ENCODE data around the gene AFAP1. TPM values are rescaled to one million over a fixed set of nuclear protein-coding genes. Genes with fewer than 3 reads are reported as not detected.

AFAP1 gene
- total RNA-seq, 2 donors from 2014 or later: 32.1 to 40.1 TPM

- H3K9me3 ChIP-seq: no peaks in the 10 kb centered on the region
- H3K27ac ChIP-seq: no peak overlapping the region
- no peak for DNase-seq (ENCODE audit: low spot score)
- TF ChIP-seq, protein P1, sequence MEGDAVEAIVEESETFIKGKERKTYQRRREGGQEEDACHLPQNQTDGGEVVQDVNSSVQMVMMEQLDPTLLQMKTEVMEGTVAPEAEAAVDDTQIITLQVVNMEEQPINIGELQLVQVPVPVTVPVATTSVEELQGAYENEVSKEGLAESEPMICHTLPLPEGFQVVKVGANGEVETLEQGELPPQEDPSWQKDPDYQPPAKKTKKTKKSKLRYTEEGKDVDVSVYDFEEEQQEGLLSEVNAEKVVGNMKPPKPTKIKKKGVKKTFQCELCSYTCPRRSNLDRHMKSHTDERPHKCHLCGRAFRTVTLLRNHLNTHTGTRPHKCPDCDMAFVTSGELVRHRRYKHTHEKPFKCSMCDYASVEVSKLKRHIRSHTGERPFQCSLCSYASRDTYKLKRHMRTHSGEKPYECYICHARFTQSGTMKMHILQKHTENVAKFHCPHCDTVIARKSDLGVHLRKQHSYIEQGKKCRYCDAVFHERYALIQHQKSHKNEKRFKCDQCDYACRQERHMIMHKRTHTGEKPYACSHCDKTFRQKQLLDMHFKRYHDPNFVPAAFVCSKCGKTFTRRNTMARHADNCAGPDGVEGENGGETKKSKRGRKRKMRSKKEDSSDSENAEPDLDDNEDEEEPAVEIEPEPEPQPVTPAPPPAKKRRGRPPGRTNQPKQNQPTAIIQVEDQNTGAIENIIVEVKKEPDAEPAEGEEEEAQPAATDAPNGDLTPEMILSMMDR (IDR thresholded peaks at IDR 0.05): no peak
- no peak for ATAC-seq (ENCODE audit: insufficient number of reproducible peaks, low FRiP score, low read depth)
- no peak overlapping the region for H3K4me3 ChIP-seq
- peaks cover 0 to 21% of the 10 kb centered on the region in 2 donors for H3K4me1 ChIP-seq (ENCODE audit: control insufficient read depth in 1 of 2, low read depth in 2 of 2)
- H3K36me3 ChIP-seq: no peaks in the 10 kb centered on the region
- H3K27me3 ChIP-seq (replicated peaks; ENCODE audit: insufficient read depth): no peaks in the 10 kb centered on the region
Measured at GRCh38 chr4:7929118-7929951, 10.3 kb downstream of the AFAP1 start.

DNA sequence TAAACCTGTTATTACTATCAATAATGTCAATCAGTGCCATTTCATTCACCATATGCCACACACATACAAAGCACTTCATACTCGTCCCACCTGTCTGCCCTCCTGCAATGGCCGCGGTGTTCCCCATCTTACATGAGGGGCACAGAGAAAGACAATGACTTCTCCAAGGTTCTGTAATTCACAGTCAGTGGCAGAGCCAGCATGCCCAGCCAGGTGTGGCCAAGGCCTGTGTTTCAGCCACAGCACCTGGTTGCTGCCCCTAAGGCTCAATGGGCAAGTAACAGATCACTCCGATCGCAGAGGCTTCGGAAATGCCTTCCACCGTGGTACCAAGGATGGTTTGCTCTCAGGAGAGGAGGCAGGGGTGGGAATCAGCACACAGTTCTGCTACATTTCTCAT is 10.9 kb downstream of the AFAP1 start:
- no peak for ATAC-seq (ENCODE audit: insufficient number of reproducible peaks, low FRiP score, low read depth)
- TF ChIP-seq, protein P1 (IDR thresholded peaks at IDR 0.05): no peak
- H3K4me1 ChIP-seq (ENCODE audit: control insufficient read depth in 1 of 2, low read depth in 2 of 2): peaks cover 0 to 27% of the 10 kb centered on the region in 2 donors
- no peaks in the 10 kb centered on the region for H3K9me3 ChIP-seq
- DNase-seq (ENCODE audit: low spot score): no peak
- H3K36me3 ChIP-seq: no peaks in the 10 kb centered on the region
- no peak overlapping the region for H3K27ac ChIP-seq
- H3K27me3 ChIP-seq (replicated peaks; ENCODE audit: insufficient read depth): no peaks in the 10 kb centered on the region
- no peak overlapping the region for H3K4me3 ChIP-seq

GRCh38 chr4:7926822-7927221 is 12.8 kb downstream of the AFAP1 start:
- Histone ChIP-seq H3K4me1 (ENCODE audit: control insufficient read depth in 1 of 2, low read depth in 2 of 2) (peaks cover 0 to 30% of the 10 kb centered on the region in 2 donors), H3K27ac (no peak overlapping the region), H3K36me3 (no peaks in the 10 kb centered on the region), H3K27me3 (replicated peaks; ENCODE audit: insufficient read depth) (no peaks in the 10 kb centered on the region), H3K4me3 (no peak overlapping the region), H3K9me3 (no peaks in the 10 kb centered on the region)
- TF ChIP-seq, protein P1 (IDR thresholded peaks at IDR 0.05): no peak
- ATAC-seq (ENCODE audit: insufficient number of reproducible peaks, low FRiP score, low read depth) (no peak), DNase-seq (ENCODE audit: low spot score) (no peak)

DNA sequence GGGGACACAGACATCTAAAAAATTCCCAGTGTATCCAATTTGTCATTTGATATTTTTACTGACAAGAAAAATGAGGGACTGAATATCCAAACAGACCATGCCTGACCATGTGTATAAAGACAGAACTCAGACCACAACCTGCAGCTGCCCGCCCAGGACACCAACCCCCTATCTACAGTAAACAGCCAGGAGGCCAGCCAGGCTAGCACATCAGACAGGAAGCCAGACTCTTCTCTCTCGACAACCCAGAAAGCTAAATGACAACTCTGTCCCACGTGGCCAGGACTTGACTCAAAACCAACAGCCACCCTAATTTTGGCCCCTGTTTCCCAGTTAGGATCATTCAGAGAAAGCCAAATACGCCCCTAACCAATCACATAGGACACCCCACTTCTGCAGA is 15.1 kb downstream of the AFAP1 start:
- H3K9me3 ChIP-seq: no peaks in the 10 kb centered on the region
- H3K27ac ChIP-seq: no peak overlapping the region
- DNase-seq (ENCODE audit: low spot score) (no peak), ATAC-seq (ENCODE audit: insufficient number of reproducible peaks, low FRiP score, low read depth) (no peak)
- H3K36me3 ChIP-seq: no peaks in the 10 kb centered on the region
- no peak overlapping the region for H3K4me3 ChIP-seq
- peaks cover 0 to 20% of the 10 kb centered on the region in 2 donors for H3K4me1 ChIP-seq (ENCODE audit: control insufficient read depth in 1 of 2, low read depth in 2 of 2)
- no peaks in the 10 kb centered on the region for H3K27me3 ChIP-seq (replicated peaks; ENCODE audit: insufficient read depth)
- TF ChIP-seq, protein P1 (IDR thresholded peaks at IDR 0.05): no peak

GRCh38 chr4:7924163-7924562 is 15.5 kb downstream of the AFAP1 start:
- Histone ChIP-seq H3K36me3 (no peaks in the 10 kb centered on the region), H3K27ac (no peak overlapping the region), H3K4me1 (ENCODE audit: control insufficient read depth in 1 of 2, low read depth in 2 of 2) (peaks cover 0 to 18% of the 10 kb centered on the region in 2 donors), H3K4me3 (no peak overlapping the region), H3K9me3 (no peaks in the 10 kb centered on the region), H3K27me3 (replicated peaks; ENCODE audit: insufficient read depth) (no peaks in the 10 kb centered on the region)
- TF ChIP-seq, protein P1 (IDR thresholded peaks at IDR 0.05): no peak
- ATAC-seq (ENCODE audit: insufficient number of reproducible peaks, low FRiP score, low read depth): no peak
- DNase-seq (ENCODE audit: low spot score): no peak

Data from thoracic aorta (tissue), 2 donors.